GM12878 (cell line): ENCODE results near the gene AGAP2. TPM values are rescaled to one million over a fixed set of nuclear protein-coding genes. Genes with fewer than 3 reads are reported as not detected.

Source experiments
- ATAC-seq: fragments of 200-7000 bp; cut with Tn5 transposase; 3 replicates; pipeline ENCODE4 v1.9.1; 2020; ENCODE audit warnings: mild to moderate bottlenecking, moderate library complexity
- BruUV-seq: library from RNA; stranded (reverse); fragments of 400-500 nt; replicated peaks from 2 replicates; lab custom pipeline; 2021; lab: Mats Ljungman, UMichigan
- CTCF ChIA-PET: fragments of 300-600 bp; sonication (Branson Sonifier 250); formaldehyde crosslinking; extraction: SDS; loops from one replicate; lab custom pipeline; 2021; ENCODE audit warnings: inconsistent platforms; lab: Yijun Ruan, JAX
- POLR2A ChIA-PET: fragments of 350-600 bp; formaldehyde crosslinking; extraction: SDS; loops from one replicate; lab custom pipeline; 2021; ENCODE audit warnings: inconsistent platforms; lab: Charles Lee
- RAD21 ChIA-PET: fragments of 300-600 bp; sonication (Branson Sonifier 250); formaldehyde crosslinking; loops from one replicate; lab custom pipeline; 2023; ENCODE audit warnings: antibody characterized with exemption; ENCODE audit not compliant: unreplicated experiment; lab: Charles Lee
- SMC1A ChIA-PET: fragments of 300-600 bp; sonication (Branson Sonifier 250); formaldehyde crosslinking; loops from one replicate; lab custom pipeline; 2023; ENCODE audit not compliant: unreplicated experiment, uncharacterized antibody; lab: Charles Lee
- DNase-seq: peaks from one replicate; pipeline ENCODE4 v3.0.0-alpha.2; 2011; ENCODE audit warnings: low read depth, low spot score
- FAIRE-seq: peaks from 3 replicates; lab custom pipeline; 2011; peaks lifted over from hg19 to GRCh38; lab: Jason Lieb, UNC
- H2AFZ ChIP-seq: 2 replicates; pipeline ENCODE4 v1.6.0; 2011; ENCODE audit warnings: low read depth, low read length, control low read depth; ENCODE audit not compliant: control insufficient read depth
- H3K27ac ChIP-seq: 2 replicates; pipeline ENCODE4 v1.5.1; 2011; ENCODE audit warnings: control low read depth; ENCODE audit not compliant: control insufficient read depth, insufficient read depth
- H3K27me3 ChIP-seq, 2 experiments: replicated peaks in 1 of 2; 2 replicates each; pipeline versions ENCODE4 v1.6.0 to v1.6.1; 2011; ENCODE audit warnings: low read length in 1 of 2; ENCODE audit not compliant: control insufficient read depth in 2 of 2, insufficient read depth in 2 of 2
- H3K36me3 ChIP-seq, 2 experiments: 2 replicates each; pipeline ENCODE4 v1.5.1; 2011; ENCODE audit warnings: low read length in 1 of 2; ENCODE audit not compliant: control insufficient read depth in 2 of 2, insufficient read depth in 2 of 2
- H3K4me1 ChIP-seq: 2 replicates; pipeline ENCODE4 v1.6.1; 2011; ENCODE audit warnings: mild to moderate bottlenecking, low read length, moderate library complexity, mixed read lengths; ENCODE audit not compliant: control insufficient read depth, insufficient read depth
- H3K4me2 ChIP-seq: 2 replicates; pipeline ENCODE4 v1.6.0; 2011; ENCODE audit warnings: control low read depth; ENCODE audit not compliant: control insufficient read depth, insufficient read depth
- H3K4me3 ChIP-seq: fragments of 200-600 bp; sonication (generic); 2 replicates; pipeline ENCODE4 v1.5.1; 2016
- H3K79me2 ChIP-seq: 2 replicates; pipeline ENCODE4 v1.6.0; 2011; ENCODE audit warnings: low read length; ENCODE audit not compliant: control insufficient read depth, insufficient read depth
- H3K9ac ChIP-seq: 2 replicates; pipeline ENCODE4 v1.8.0; 2011; ENCODE audit warnings: low read length, control low read depth, mixed read lengths; ENCODE audit not compliant: control insufficient read depth, insufficient read depth
- H3K9me3 ChIP-seq: replicated peaks from 3 replicates; pipeline ENCODE4 v1.5.1; 2011; ENCODE audit warnings: mild to moderate bottlenecking, low read length; ENCODE audit not compliant: control insufficient read depth, insufficient read depth
- H4K20me1 ChIP-seq: 2 replicates; pipeline ENCODE4 v1.6.0; 2011; ENCODE audit not compliant: control insufficient read depth, insufficient read depth
- BCLAF1 ChIP-seq: fragments of 450-650 bp; IDR thresholded peaks from 2 replicates; pipeline ENCODE4 v1.6.1; 2017; ENCODE audit warnings: antibody characterized with exemption, mild to moderate bottlenecking, moderate library complexity
- CREB1 ChIP-seq: IDR thresholded peaks from 2 replicates; pipeline ENCODE4 v1.6.1; 2012; ENCODE audit warnings: low read depth, mild to moderate bottlenecking, inconsistent platforms
- FOXK2 ChIP-seq: fragments of 450-650 bp; IDR thresholded peaks from 2 replicates; pipeline ENCODE4 v1.6.1; 2017; ENCODE audit warnings: mild to moderate bottlenecking, moderate library complexity
- GABPA ChIP-seq: IDR thresholded peaks from 2 replicates; pipeline ENCODE4 v1.6.1; 2014; ENCODE audit warnings: antibody characterized with exemption, low read depth, mild to moderate bottlenecking, inconsistent platforms
- HDAC6 ChIP-seq: fragments of 200-600 bp; sonication (generic); IDR thresholded peaks from one replicate; pipeline ENCODE4 v1.8.0; 2017; ENCODE audit warnings: antibody characterized with exemption; ENCODE audit not compliant: unreplicated experiment
- KAT2A ChIP-seq: conservative IDR thresholded peaks from 2 replicates; pipeline ENCODE4 v1.6.1; 2011; ENCODE audit warnings: low read depth, low read length; ENCODE audit not compliant: control insufficient read depth
- PBX3 ChIP-seq: IDR thresholded peaks from 2 replicates; pipeline ENCODE4 v1.6.1; 2011; ENCODE audit warnings: mild to moderate bottlenecking, low read depth, low read length, moderate library complexity; ENCODE audit not compliant: insufficient replicate concordance
- RBBP5 ChIP-seq: fragments of 200-600 bp; sonication (generic); conservative IDR thresholded peaks from 2 replicates; pipeline ENCODE4 v1.6.1; 2016
- RELB ChIP-seq: fragments of 450-650 bp; IDR thresholded peaks from 2 replicates; pipeline ENCODE4 v1.6.1; 2017; ENCODE audit warnings: low read depth, mild to moderate bottlenecking, moderate library complexity
- SMAD1 ChIP-seq: fragments of 450-650 bp; IDR thresholded peaks from 2 replicates; pipeline ENCODE4 v1.6.1; 2018; ENCODE audit warnings: mild to moderate bottlenecking, low read depth; ENCODE audit not compliant: partially characterized antibody
- SMC3 ChIP-seq: IDR thresholded peaks from 2 replicates; pipeline ENCODE4 v1.6.1; 2011; ENCODE audit warnings: low read length, improper control_type of control experiment, borderline replicate concordance
- TCF3 ChIP-seq: IDR thresholded peaks from 2 replicates; pipeline ENCODE4 v1.6.1; 2012; ENCODE audit warnings: low read depth, mild to moderate bottlenecking, low read length, borderline replicate concordance; ENCODE audit not compliant: insufficient read depth
- YY1 ChIP-seq: IDR thresholded peaks from 2 replicates; pipeline ENCODE4 v1.6.1; 2011; ENCODE audit warnings: low read depth, mild to moderate bottlenecking, low read length
- ZBED1 ChIP-seq: IDR thresholded peaks from 2 replicates; pipeline ENCODE4 v1.6.1; 2016; ENCODE audit warnings: borderline replicate concordance
- ZBTB40 ChIP-seq: fragments of 450-650 bp; IDR thresholded peaks from 2 replicates; pipeline ENCODE4 v1.6.1; 2016; ENCODE audit warnings: mild to moderate bottlenecking, moderate library complexity, borderline replicate concordance
- WGBS: methylation state at CpG from one replicate; pipeline ENCODE4 v1.1.6; 2016; ENCODE audit warnings: low lambda C conversion rate; ENCODE audit not compliant: insufficient replicate concordance, insufficient coverage; ENCODE audit errors: missing lambda C conversion rate; 5-methylcytosine and 5-hydroxymethylcytosine counted together
- in situ Hi-C: fragments of 300-500 bp; cut with MboI; formaldehyde crosslinking; loops from 9 replicates; pipeline ENCODE4 v1.14.3; 2018; ENCODE audit warnings: mixed read lengths
- intact Hi-C: fragments of 100-400 bp; cut with micrococcal nuclease; formaldehyde crosslinking; loops from one replicate; pipeline ENCODE4 v1.14.2; 2022; ENCODE audit not compliant: unreplicated experiment
- polyA plus RNA-seq, 11 experiments: library from polyadenylated mRNA; depleted of rRNA in 4 of 11; unstranded in 6 of 11; stranded (reverse) in 5 of 11; fragments of >200 nt; fragmentation: Nextera tagmentation in 4 of 11; fragmentation: Illumina TruSeq in 1 of 11; extraction: Ambion mirVana in 4 of 11; extraction: Trizol in 1 of 11; gene quantifications; 1 replicate in 1 of 11; 2 replicates in 10 of 11; pipeline versions ENCODE4 v1.2.1 to v1.2.3, GENCODE V29; 2011 to 2016; ENCODE audit warnings: inconsistent platforms in 2 of 11, missing spikeins in 2 of 11, low read depth in 1 of 11
- total RNA-seq, 4 experiments: library from RNA; depleted of rRNA in 3 of 4; stranded (reverse); fragments of >200 nt in 3 of 4; fragmentation: Illumina TruSeq in 1 of 4; extraction: Trizol in 1 of 4; gene quantifications; 2 replicates each; pipeline versions ENCODE4 v1.2.1 to v1.2.3, GENCODE V29; 2013 to 2021

Gene AGAP2
- total and polyA plus RNA-seq, 10 of the 15 experiments (the other 5 are each of a cell fraction or from before 2014, with no cell fraction given) = 0.29 to 19.8 (median 11.0) TPM

GRCh38 chr12:57775044-57775443 is 36.5 kb upstream of the AGAP2 start:
- intact Hi-C loops = no loop called here
- FAIRE-seq (no peak), ATAC-seq (no peak), DNase-seq (no peak)
- no peaks in the 10 kb centered on the region for H3K27me3 ChIP-seq
- 100% methylated on average over 1 of the region's 3 CpGs for WGBS
- ChIA-PET SMC1A (interaction anchor here (0.7 kb wide), 1 partner anchor 17 kb away, joined by 3 read pairs; no protein-coding TSS in a partner anchor), RAD21 (interaction anchor here (0.7 kb wide), 1 partner anchor 650 kb away, joined by 3 read pairs; no protein-coding TSS in a partner anchor), CTCF (interaction anchor here (0.6 to 3.0 kb wide), 7 partner anchors 9 to 108 kb away, joined by 3 to 10 read pairs (median 3); no protein-coding TSS in a partner anchor), POLR2A (interaction anchor here (0.6 to 1.4 kb wide), 2 partner anchors 19 to 52 kb away, joined by 3 to 8 read pairs; no protein-coding TSS in a partner anchor)
- H4K20me1 ChIP-seq = no peaks in the 10 kb centered on the region
- no peak overlapping the region for H3K4me3 ChIP-seq
- H2AFZ ChIP-seq = no peak overlapping the region
- H3K9ac ChIP-seq = no peak overlapping the region
- peaks cover 0 to 4% of the 10 kb centered on the region in 2 experiments; a peak in 1 of 4 replicates for H3K36me3 ChIP-seq
- no peaks in the 10 kb centered on the region for H3K9me3 ChIP-seq
- H3K4me2 ChIP-seq = no peak overlapping the region
- in situ Hi-C loops = no loop called here
- no TSS peak for BruUV-seq
- peaks cover 3% of the 10 kb centered on the region for H3K4me1 ChIP-seq
- no peaks in the 10 kb centered on the region for H3K79me2 ChIP-seq
- H3K27ac ChIP-seq = no peak overlapping the region
- TF ChIP-seq PBX3 = no peak
- TF ChIP-seq GABPA = no peak
- TF ChIP-seq YY1 = no peak
- TF ChIP-seq SMC3 = no peak
- TF ChIP-seq HDAC6 = no peak
- no peak for TF ChIP-seq CREB1
- no peak for TF ChIP-seq ZBED1
- TF ChIP-seq RELB = no peak
- TF ChIP-seq KAT2A = no peak
- no peak for TF ChIP-seq ZBTB40
- no peak for TF ChIP-seq SMAD1
- TF ChIP-seq FOXK2 = no peak
- no peak for TF ChIP-seq RBBP5
- TF ChIP-seq BCLAF1 = no peak
- TF ChIP-seq TCF3 = no peak
